ENCODE measurements around the gene AJAP1. TPM values are rescaled to one million over a fixed set of nuclear protein-coding genes. Genes with fewer than 3 reads are reported as not detected.

Gene AJAP1
- polyA plus RNA-seq, 3 donors from 2014 or later, result not detected

- Mint-ChIP-seq H3K4me1 (no peaks in the 10 kb centered on the region), H3K36me3 (no peaks in the 10 kb centered on the region), H3K4me3 (no peak overlapping the region), H3K27me3 (ENCODE audit: low read depth in 3 of 3) (peaks cover 2 to 6% (median 4%) of the 10 kb centered on the region in 3 donors), H3K9me3 (no peaks in the 10 kb centered on the region), H3K27ac (no peak overlapping the region)
- no peak for DNase-seq
Observed at GRCh38 chr1:4761324-4761723, 106.9 kb downstream of the AJAP1 start.

- Mint-ChIP-seq H3K27me3 (ENCODE audit: low read depth in 3 of 3) (peaks cover 2 to 6% (median 4%) of the 10 kb centered on the region in 3 donors), H3K27ac (no peak overlapping the region), H3K4me1 (no peaks in the 10 kb centered on the region), H3K4me3 (no peak overlapping the region), H3K36me3 (no peaks in the 10 kb centered on the region), H3K9me3 (no peaks in the 10 kb centered on the region)
- DNase-seq, result no peak
Observed at GRCh38 chr1:4762146-4762545, 107.7 kb downstream of the AJAP1 start.

- peaks cover 0 to 3% (median 0%) of the 10 kb centered on the region in 3 donors for H3K27me3 Mint-ChIP-seq (ENCODE audit: low read depth in 3 of 3)
- H3K27ac Mint-ChIP-seq, result no peak overlapping the region
- no peaks in the 10 kb centered on the region for H3K4me1 Mint-ChIP-seq
- no peak overlapping the region for H3K4me3 Mint-ChIP-seq
- H3K9me3 Mint-ChIP-seq, result no peaks in the 10 kb centered on the region
- no peaks in the 10 kb centered on the region for H3K36me3 Mint-ChIP-seq
- no peak for DNase-seq
Observed at GRCh38 chr1:4767308-4767707, 112.9 kb downstream of the AJAP1 start.

GRCh38 chr1:4768553-4768952 lies 114.1 kb downstream of the AJAP1 start:
- H3K36me3 Mint-ChIP-seq, result no peaks in the 10 kb centered on the region
- no peaks in the 10 kb centered on the region for H3K9me3 Mint-ChIP-seq
- H3K4me3 Mint-ChIP-seq, result no peak overlapping the region
- no peak overlapping the region for H3K27ac Mint-ChIP-seq
- H3K27me3 Mint-ChIP-seq (ENCODE audit: low read depth in 3 of 3), result peaks cover 0 to 4% (median 0%) of the 10 kb centered on the region in 3 donors
- H3K4me1 Mint-ChIP-seq, result no peaks in the 10 kb centered on the region
- DNase-seq, result no peak

GRCh38 chr1:4769516-4770280 lies 115.3 kb downstream of the AJAP1 start:
- H3K27me3 Mint-ChIP-seq (ENCODE audit: low read depth in 3 of 3), result peaks cover 0 to 5% (median 0%) of the 10 kb centered on the region in 3 donors
- no peaks in the 10 kb centered on the region for H3K36me3 Mint-ChIP-seq
- H3K4me1 Mint-ChIP-seq, result no peaks in the 10 kb centered on the region
- H3K9me3 Mint-ChIP-seq, result no peaks in the 10 kb centered on the region
- no peak overlapping the region for H3K27ac Mint-ChIP-seq
- no peak overlapping the region for H3K4me3 Mint-ChIP-seq
- DNase-seq, result no peak

- no peak overlapping the region for H3K4me3 Mint-ChIP-seq
- no peaks in the 10 kb centered on the region for H3K36me3 Mint-ChIP-seq
- no peaks in the 10 kb centered on the region for H3K9me3 Mint-ChIP-seq
- no peak overlapping the region for H3K27ac Mint-ChIP-seq
- no peaks in the 10 kb centered on the region for H3K4me1 Mint-ChIP-seq
- H3K27me3 Mint-ChIP-seq (ENCODE audit: low read depth in 3 of 3), result peaks cover 0 to 7% (median 0%) of the 10 kb centered on the region in 3 donors
- no peak for DNase-seq
Observed at GRCh38 chr1:4770713-4771112, 116.3 kb downstream of the AJAP1 start.

- DNase-seq, result no peak
- Mint-ChIP-seq H3K4me1 (no peaks in the 10 kb centered on the region), H3K27ac (no peak overlapping the region), H3K27me3 (ENCODE audit: low read depth in 3 of 3) (peaks cover 0 to 7% (median 0%) of the 10 kb centered on the region in 3 donors), H3K4me3 (no peak overlapping the region), H3K36me3 (no peaks in the 10 kb centered on the region), H3K9me3 (no peaks in the 10 kb centered on the region)
Observed at GRCh38 chr1:4771267-4771666, 116.9 kb downstream of the AJAP1 start.

- peaks cover 0 to 7% (median 0%) of the 10 kb centered on the region in 3 donors for H3K27me3 Mint-ChIP-seq (ENCODE audit: low read depth in 3 of 3)
- no peaks in the 10 kb centered on the region for H3K4me1 Mint-ChIP-seq
- H3K9me3 Mint-ChIP-seq, result no peaks in the 10 kb centered on the region
- no peak for DNase-seq
- no peak overlapping the region for H3K4me3 Mint-ChIP-seq
- no peaks in the 10 kb centered on the region for H3K36me3 Mint-ChIP-seq
- H3K27ac Mint-ChIP-seq, result no peak overlapping the region
Observed at GRCh38 chr1:4771721-4772120, 117.3 kb downstream of the AJAP1 start.

- H3K27me3 Mint-ChIP-seq (ENCODE audit: low read depth in 3 of 3), result peaks cover 0 to 7% (median 0%) of the 10 kb centered on the region in 3 donors
- no peak overlapping the region for H3K27ac Mint-ChIP-seq
- H3K9me3 Mint-ChIP-seq, result no peaks in the 10 kb centered on the region
- no peaks in the 10 kb centered on the region for H3K4me1 Mint-ChIP-seq
- H3K36me3 Mint-ChIP-seq, result no peaks in the 10 kb centered on the region
- no peak overlapping the region for H3K4me3 Mint-ChIP-seq
- DNase-seq, result no peak
Observed at GRCh38 chr1:4772294-4773010, 118.0 kb downstream of the AJAP1 start.

GRCh38 chr1:4773226-4773625 lies 118.8 kb downstream of the AJAP1 start:
- no peaks in the 10 kb centered on the region for H3K4me1 Mint-ChIP-seq
- H3K27me3 Mint-ChIP-seq (ENCODE audit: low read depth in 3 of 3), result peaks cover 0 to 7% (median 0%) of the 10 kb centered on the region in 3 donors
- H3K36me3 Mint-ChIP-seq, result no peaks in the 10 kb centered on the region
- no peak overlapping the region for H3K27ac Mint-ChIP-seq
- H3K9me3 Mint-ChIP-seq, result no peaks in the 10 kb centered on the region
- DNase-seq, result no peak
- H3K4me3 Mint-ChIP-seq, result no peak overlapping the region

GRCh38 chr1:4775506-4775905 lies 121.1 kb downstream of the AJAP1 start:
- peaks cover 0 to 7% (median 3%) of the 10 kb centered on the region in 3 donors for H3K27me3 Mint-ChIP-seq (ENCODE audit: low read depth in 3 of 3)
- no peaks in the 10 kb centered on the region for H3K9me3 Mint-ChIP-seq
- no peak for DNase-seq
- no peaks in the 10 kb centered on the region for H3K4me1 Mint-ChIP-seq
- H3K27ac Mint-ChIP-seq, result no peak overlapping the region
- no peaks in the 10 kb centered on the region for H3K36me3 Mint-ChIP-seq
- no peak overlapping the region for H3K4me3 Mint-ChIP-seq

GRCh38 chr1:4778056-4778455 lies 123.6 kb downstream of the AJAP1 start:
- no peak overlapping the region for H3K4me3 Mint-ChIP-seq
- no peaks in the 10 kb centered on the region for H3K36me3 Mint-ChIP-seq
- no peak overlapping the region for H3K27ac Mint-ChIP-seq
- DNase-seq, result no peak
- H3K4me1 Mint-ChIP-seq, result no peaks in the 10 kb centered on the region
- peaks cover 0 to 3% (median 3%) of the 10 kb centered on the region in 3 donors for H3K27me3 Mint-ChIP-seq (ENCODE audit: low read depth in 3 of 3)
- H3K9me3 Mint-ChIP-seq, result no peaks in the 10 kb centered on the region

- no peaks in the 10 kb centered on the region for H3K9me3 Mint-ChIP-seq
- DNase-seq, result no peak
- H3K4me1 Mint-ChIP-seq, result no peaks in the 10 kb centered on the region
- H3K27ac Mint-ChIP-seq, result no peak overlapping the region
- H3K4me3 Mint-ChIP-seq, result no peak overlapping the region
- H3K36me3 Mint-ChIP-seq, result no peaks in the 10 kb centered on the region
- H3K27me3 Mint-ChIP-seq (ENCODE audit: low read depth in 3 of 3), result peaks cover 0 to 4% (median 0%) of the 10 kb centered on the region in 3 donors
Observed at GRCh38 chr1:4781646-4782045, 127.2 kb downstream of the AJAP1 start.

- DNase-seq, result no peak
- Mint-ChIP-seq H3K27ac (no peak overlapping the region), H3K9me3 (no peaks in the 10 kb centered on the region), H3K27me3 (ENCODE audit: low read depth in 3 of 3) (peaks cover 0 to 2% (median 2%) of the 10 kb centered on the region in 3 donors), H3K4me3 (no peak overlapping the region), H3K36me3 (no peaks in the 10 kb centered on the region), H3K4me1 (no peaks in the 10 kb centered on the region)
Observed at GRCh38 chr1:4784761-4785160, 130.4 kb downstream of the AJAP1 start.
